IMR-90 (cell line): Measurements from ENCODE around the gene CAPN2. TPM values are rescaled to one million over a fixed set of nuclear protein-coding genes. Genes with fewer than 3 reads are reported as not detected.

Experiments
- ATAC-seq: fragments of 200-7000 bp; cut with Tn5 transposase; 2 replicates; pipeline ENCODE4 v1.9.1; 2020; ENCODE audit warnings: low read depth, mild to moderate bottlenecking, moderate library complexity
- BruUV-seq: library from RNA; stranded (reverse); fragments of 400-500 nt; replicated peaks from 2 replicates; lab custom pipeline; 2021; lab: Mats Ljungman, UMichigan
- CTCF ChIA-PET: fragments of 300-600 bp; formaldehyde crosslinking; extraction: SDS; loops from one replicate; lab custom pipeline; 2021; ENCODE audit warnings: antibody characterized with exemption; lab: Yijun Ruan, JAX
- POLR2A ChIA-PET: fragments of 300-600 bp; sonication (Branson Sonifier 250); formaldehyde crosslinking; loops from one replicate; lab custom pipeline; 2022; ENCODE audit warnings: antibody characterized with exemption; ENCODE audit not compliant: unreplicated experiment; lab: Charles Lee
- DNase-seq: peaks from one replicate; pipeline ENCODE4 v3.0.0; 2013
- H2AFZ ChIP-seq: replicated peaks from 2 replicates; pipeline ENCODE3; 2013; ENCODE audit warnings: low read length, mild to moderate bottlenecking; ENCODE audit not compliant: poor library complexity
- H2AK5ac ChIP-seq: 2 replicates; pipeline ENCODE4 v1.6.1; 2013; ENCODE audit warnings: low read depth, low read length, inconsistent platforms
- H2AK9ac ChIP-seq: replicated peaks from 2 replicates; pipeline ENCODE3; 2013; ENCODE audit warnings: mild to moderate bottlenecking, low read depth, low read length, moderate library complexity; ENCODE audit not compliant: poor library complexity
- H2BK120ac ChIP-seq: 2 replicates; pipeline ENCODE4 v1.6.1; 2013; ENCODE audit warnings: low read depth, low read length, inconsistent platforms
- H2BK15ac ChIP-seq: 3 replicates; pipeline ENCODE4 v1.6.1; 2013; ENCODE audit warnings: low read depth, low read length, inconsistent platforms
- H2BK20ac ChIP-seq: 2 replicates; pipeline ENCODE4 v1.6.1; 2013; ENCODE audit warnings: low read depth, mild to moderate bottlenecking, inconsistent platforms, low read length, moderate library complexity
- H2BK5ac ChIP-seq: 2 replicates; pipeline ENCODE4 v1.6.1; 2013; ENCODE audit warnings: mild to moderate bottlenecking, low read depth, low read length, inconsistent platforms; ENCODE audit not compliant: poor library complexity, severe bottlenecking
- H3K14ac ChIP-seq: replicated peaks from 2 replicates; pipeline ENCODE4 v1.6.1; 2013; ENCODE audit warnings: low read depth, low read length, inconsistent platforms
- H3K18ac ChIP-seq: 2 replicates; pipeline ENCODE4 v1.6.1; 2013; ENCODE audit warnings: low read depth, low read length, control low read depth
- H3K23ac ChIP-seq: 2 replicates; pipeline ENCODE4 v1.6.1; 2013; ENCODE audit warnings: low read depth, low read length, inconsistent platforms
- H3K27ac ChIP-seq: 2 replicates; pipeline ENCODE4 v1.5.1; 2013; ENCODE audit warnings: mild to moderate bottlenecking, control low read depth, low read length; ENCODE audit not compliant: insufficient read depth
- H3K27me3 ChIP-seq: 2 replicates; pipeline ENCODE4 v1.6.1; 2013; ENCODE audit warnings: low read length; ENCODE audit not compliant: control insufficient read depth, insufficient read depth
- H3K36me3 ChIP-seq: 2 replicates; pipeline ENCODE4 v1.6.1; 2013; ENCODE audit warnings: low read length, mixed read lengths; ENCODE audit not compliant: control insufficient read depth, insufficient read depth
- H3K4ac ChIP-seq: 2 replicates; pipeline ENCODE4 v1.6.1; 2013; ENCODE audit warnings: low read depth, low read length, inconsistent platforms
- H3K4me1 ChIP-seq: 2 replicates; pipeline ENCODE4 v1.6.1; 2013; ENCODE audit warnings: low read length, mixed read lengths; ENCODE audit not compliant: control insufficient read depth, insufficient read depth
- H3K4me2 ChIP-seq: 2 replicates; pipeline ENCODE4 v1.6.1; 2013; ENCODE audit warnings: low read depth, mild to moderate bottlenecking, control low read depth, low read length, moderate library complexity
- H3K4me3 ChIP-seq: 2 replicates; pipeline ENCODE4 v1.5.1; 2013; ENCODE audit warnings: low read depth, mild to moderate bottlenecking, control low read depth, low read length, moderate library complexity; ENCODE audit not compliant: insufficient read depth
- H3K56ac ChIP-seq: 2 replicates; pipeline ENCODE4 v1.6.1; 2013; ENCODE audit warnings: low read length, inconsistent platforms; ENCODE audit not compliant: insufficient read depth; ENCODE audit errors: extremely low read depth
- H3K79me1 ChIP-seq, 2 experiments: 2 replicates each; pipeline ENCODE4 v1.6.1; 2013; ENCODE audit warnings: low read length in 2 of 2, inconsistent platforms in 1 of 2, low read depth in 1 of 2
- H3K9ac ChIP-seq: 2 replicates; pipeline ENCODE4 v1.6.1; 2013; ENCODE audit warnings: low read depth, low read length, control low read depth
- H3K9me1 ChIP-seq: 2 replicates; pipeline ENCODE4 v1.6.1; 2013; ENCODE audit warnings: low read length, inconsistent platforms; ENCODE audit not compliant: insufficient read depth
- H3K9me3 ChIP-seq: 2 replicates; pipeline ENCODE4 v1.6.1; 2013; ENCODE audit warnings: low read length; ENCODE audit not compliant: control insufficient read depth, insufficient read depth
- H4K20me1 ChIP-seq: 2 replicates; pipeline ENCODE4 v1.6.1; 2013; ENCODE audit warnings: low read length, inconsistent platforms; ENCODE audit not compliant: insufficient read depth
- H4K5ac ChIP-seq: 2 replicates; pipeline ENCODE4 v1.6.1; 2013; ENCODE audit warnings: mild to moderate bottlenecking, low read depth, low read length, control low read depth
- H4K8ac ChIP-seq, 2 experiments: 2 replicates each; pipeline ENCODE4 v1.6.1; 2013; ENCODE audit warnings: low read depth in 2 of 2, low read length in 2 of 2, control low read depth in 1 of 2, inconsistent platforms in 1 of 2
- H4K91ac ChIP-seq: 2 replicates; pipeline ENCODE4 v1.6.1; 2013; ENCODE audit warnings: low read depth, low read length, inconsistent platforms; ENCODE audit not compliant: insufficient read depth
- BHLHE40 ChIP-seq: fragments of 150-350 bp; IDR thresholded peaks from 2 replicates; pipeline ENCODE4 v1.6.1; 2016; ENCODE audit warnings: mild to moderate bottlenecking, low read depth, low read length
- CTCF ChIP-seq: conservative IDR thresholded peaks from 2 replicates; pipeline ENCODE4 v1.5.1; 2012; ENCODE audit warnings: mild to moderate bottlenecking, low read depth, low read length, improper control_type of control experiment
- FOS ChIP-seq: fragments of 150-350 bp; IDR thresholded peaks from 2 replicates; pipeline ENCODE4 v1.6.1; 2016; ENCODE audit warnings: low read depth, low read length
- MAZ ChIP-seq: IDR thresholded peaks from 2 replicates; pipeline ENCODE4 v1.6.1; 2012; ENCODE audit warnings: low read depth, mild to moderate bottlenecking, low read length, improper control_type of control experiment, moderate library complexity, borderline replicate concordance
- WGBS, 2 experiments: methylation state at CpG; one replicate each; pipeline versions ENCODE4 v1.1.5 to v1.1.7; 2013; ENCODE audit warnings: missing lambda C conversion rate in 2 of 2; ENCODE audit not compliant: insufficient read length in 1 of 2; ENCODE audit errors: extremely low coverage in 2 of 2; 5-methylcytosine and 5-hydroxymethylcytosine counted together
- dilution Hi-C: fragments of 300-500 bp; cut with HindIII; formaldehyde crosslinking; loops from one replicate; pipeline ENCODE4 v1.14.3; 2018; ENCODE audit warnings: low sequenced_read_pairs; ENCODE audit not compliant: unreplicated experiment
- in situ Hi-C: fragments of 300-500 bp; cut with MboI; formaldehyde crosslinking; loops from 3 replicates; pipeline ENCODE4 v1.14.3; 2019; ENCODE audit warnings: low sequenced_read_pairs, inconsistent platforms, mixed read lengths
- intact Hi-C: fragments of 100-400 bp; cut with micrococcal nuclease; formaldehyde crosslinking; loops from 2 replicates; pipeline ENCODE4 v1.10.0; 2022
- polyA plus RNA-seq, 3 experiments: library from polyadenylated mRNA; depleted of rRNA; stranded (reverse); fragments of >200 nt; gene quantifications; 2 replicates each; pipeline ENCODE4 v1.2.3, GENCODE V29; 2012; ENCODE audit warnings: low replicate concordance in 1 of 3
- total RNA-seq: library from RNA; depleted of rRNA; stranded (reverse); fragments of >200 nt; gene quantifications from 2 replicates; pipeline ENCODE4 v1.2.3, GENCODE V29; 2012

CAPN2 gene
- total and polyA plus RNA-seq, 2 of the 4 experiments (the other 2 are of a cell fraction), result 339 to 430 TPM

DNA sequence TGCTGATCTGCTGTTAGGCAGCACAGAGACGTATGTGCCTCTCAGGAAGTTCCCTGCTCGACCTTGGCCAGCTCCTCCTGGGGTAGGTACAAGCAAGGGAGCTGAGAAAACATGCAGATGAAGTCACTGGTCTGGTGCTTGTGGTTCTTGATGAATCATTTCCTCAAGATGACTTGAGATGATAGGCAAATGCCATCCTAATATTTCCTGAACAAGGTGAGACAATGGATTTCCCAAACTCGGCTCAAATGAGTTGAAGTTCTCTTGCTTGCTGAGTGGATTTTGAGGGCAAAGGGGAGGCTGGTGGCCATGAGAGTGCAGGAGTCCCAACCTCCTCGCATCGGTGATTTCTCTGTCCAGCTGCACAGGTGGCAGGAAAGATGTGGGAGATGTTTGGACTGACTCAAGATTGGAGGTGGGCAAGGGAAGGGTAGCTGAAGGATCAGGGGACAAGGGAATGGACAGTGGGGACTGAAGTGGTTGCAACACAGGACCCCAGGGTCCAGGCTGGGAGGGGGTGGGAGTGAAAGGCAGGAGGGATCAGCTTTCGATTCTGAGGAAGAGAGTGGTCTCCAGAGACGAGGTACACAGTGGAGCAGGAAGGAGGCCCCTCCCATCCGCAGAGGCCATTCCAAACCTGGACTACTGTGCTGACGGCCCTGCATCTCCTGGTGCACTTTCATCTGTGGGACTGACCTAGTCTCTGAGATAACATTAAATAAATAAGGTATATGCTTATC, 63.9 kb downstream of the CAPN2 start:
- DNase-seq, result peak; percentile 91
- TF ChIP-seq FOS (peak; percentile 7; the same call in 1 of the 2 replicates), CTCF (no peak), MAZ (no peak), BHLHE40 (peak; percentile 58; the same call in 1 of the 2 replicates)
- Histone ChIP-seq H3K36me3 (peaks cover 55% of the 10 kb centered on the region), H3K14ac (no peak overlapping the region), H2BK15ac (no peak overlapping the region), H4K8ac (peak overlapping the region; percentile 35 to 37; a peak in 3 of 4 replicates), H4K91ac (no peak overlapping the region), H3K4me3 (no peak overlapping the region), H2AK9ac (peak overlapping the region; percentile 47), H2BK5ac (peak overlapping the region; percentile 43), H3K4ac (peak overlapping the region; percentile 2; the same call in 1 of the 2 replicates), H2BK120ac (0 out of 2 replicates have a peak overlapping the region, but pooled peaks have one; percentile 6), H4K20me1 (peaks cover 10% of the 10 kb centered on the region), H3K4me2 (no peak overlapping the region), H3K56ac (no peak overlapping the region), H3K79me1 (peaks cover 13 to 40% of the 10 kb centered on the region in 2 experiments), H2BK20ac (0 out of 2 replicates have a peak overlapping the region, but pooled peaks have one; percentile 14), H3K27me3 (no peaks in the 10 kb centered on the region), H2AK5ac (peak overlapping the region; percentile 75), H3K4me1 (peaks cover 16% of the 10 kb centered on the region), H3K9ac (no peak overlapping the region), H3K9me1 (peaks cover 5% of the 10 kb centered on the region), H3K23ac (peak overlapping the region; percentile 31), H2AFZ (no peak overlapping the region), H3K9me3 (no peaks in the 10 kb centered on the region), H3K18ac (no peak overlapping the region), H3K27ac (peak overlapping the region; percentile 34), H4K5ac (no peak overlapping the region)
- dilution Hi-C loops (no loop called here), intact Hi-C loops (no loop called here), in situ Hi-C loops (no loop called here)
- 100% methylated on average over 1 of the region's 9 CpGs; no CpG with 5 or more reads in 1 of the 2 experiments for WGBS, 2 experiments
- peak; percentile 13; the same call in 1 of the 2 replicates for ATAC-seq
- ChIA-PET CTCF (interaction anchor here (0.6 kb wide), 1 partner anchor 12 kb away, joined by 3 read pairs; no protein-coding TSS in a partner anchor), POLR2A (no interaction called here)
- BruUV-seq, result no TSS peak
